T-helper 17 cell (primary cell): ENCODE data around the gene PEAK3. TPM values are rescaled to one million over a fixed set of nuclear protein-coding genes. Genes with fewer than 3 reads are reported as not detected.

Experiments used
- ATAC-seq: fragments of 150-1000 bp; cut with Tn5 transposase; 2 replicates; pipeline ENCODE4 v1.10.0; 2021; ENCODE audit warnings: mild to moderate bottlenecking, moderate library complexity
- DNase-seq, 3 donors: peaks; one replicate each; pipeline versions ENCODE4 v3.0.0 to v3.0.0-alpha.2; 2020 to 2021
- H3K9me3 ChIP-seq: one replicate; pipeline ENCODE4 v1.7.0; 2013; ENCODE audit warnings: low read length, mild to moderate bottlenecking; ENCODE audit not compliant: control insufficient read depth, poor library complexity, severe bottlenecking
- H3K27ac Mint-ChIP-seq: one replicate; pipeline ENCODE4 v1.8.0; 2022; ENCODE audit warnings: mild to moderate bottlenecking, moderate library complexity, mixed read lengths
- H3K27me3 Mint-ChIP-seq: one replicate; pipeline ENCODE4 v1.8.0; 2022; ENCODE audit warnings: mixed read lengths
- H3K36me3 Mint-ChIP-seq: one replicate; pipeline ENCODE4 v1.8.0; 2022; ENCODE audit warnings: low read depth, mixed read lengths
- H3K4me1 Mint-ChIP-seq: one replicate; pipeline ENCODE4 v1.8.0; 2022; ENCODE audit warnings: mild to moderate bottlenecking, mixed read lengths
- H3K4me3 Mint-ChIP-seq: one replicate; pipeline ENCODE4 v1.8.0; 2022; ENCODE audit warnings: mild to moderate bottlenecking, moderate library complexity, mixed read lengths
- total RNA-seq, 4 donors: library from RNA in 2 of 4; stranded (reverse) in 2 of 4; gene quantifications; one replicate each; pipeline ENCODE4 v1.2.3 and lab custom pipeline; 2022 to 2026

Gene PEAK3
- total RNA-seq, 2 donors from 2014 or later: not detected

GRCh38 chr19:2251106-2252054, 30.6 kb downstream of the PEAK3 start:
- DNase-seq (no peak), ATAC-seq (peak; percentile 30)
- peaks cover 2% of the 10 kb centered on the region for H3K4me1 Mint-ChIP-seq
- peak overlapping the region; percentile 83 for H3K4me3 Mint-ChIP-seq
- H3K27me3 Mint-ChIP-seq: no peaks in the 10 kb centered on the region
- H3K9me3 ChIP-seq: no peaks in the 10 kb centered on the region
- H3K36me3 Mint-ChIP-seq: peaks cover 2% of the 10 kb centered on the region
- peak overlapping the region; percentile 43 for H3K27ac Mint-ChIP-seq

- Mint-ChIP-seq H3K4me1 (peaks cover 2% of the 10 kb centered on the region), H3K27ac (no peak overlapping the region), H3K36me3 (peaks cover 4% of the 10 kb centered on the region), H3K4me3 (no peak overlapping the region), H3K27me3 (no peaks in the 10 kb centered on the region)
- no peak for ATAC-seq
- DNase-seq: no peak
- no peaks in the 10 kb centered on the region for H3K9me3 ChIP-seq
Measured at GRCh38 chr19:2250766-2251105, 31.2 kb downstream of the PEAK3 start.

- no peak for ATAC-seq
- H3K27me3 Mint-ChIP-seq: no peaks in the 10 kb centered on the region
- H3K27ac Mint-ChIP-seq: no peak overlapping the region
- H3K4me3 Mint-ChIP-seq: peak overlapping the region; percentile 25
- H3K36me3 Mint-ChIP-seq: peaks cover 5% of the 10 kb centered on the region
- DNase-seq: no peak
- peaks cover 2% of the 10 kb centered on the region for H3K4me1 Mint-ChIP-seq
- H3K9me3 ChIP-seq: no peaks in the 10 kb centered on the region
Measured at GRCh38 chr19:2249880-2250765, 31.9 kb downstream of the PEAK3 start.

- Mint-ChIP-seq H3K27ac (no peak within 1 kb of the TSS), H3K27me3 (no peaks in the 10 kb centered on the region), H3K36me3 (peaks cover 5% of the 10 kb centered on the region), H3K4me1 (peaks cover 2% of the 10 kb centered on the region), H3K4me3 (peak within 1 kb of the TSS; percentile 25)
- no peaks in the 10 kb centered on the region for H3K9me3 ChIP-seq
- no peak for DNase-seq
- ATAC-seq: no peak
Measured at GRCh38 chr19:2249010-2249866, 32.7 kb downstream of the PEAK3 start, which contains the start of gene AMH. AMH (plus strand) TSS chr19:2249323; CDS start chr19:2249333, 10 bp downstream.

- Mint-ChIP-seq H3K4me3 (no peak overlapping the region), H3K27ac (no peak overlapping the region), H3K36me3 (peaks cover 5% of the 10 kb centered on the region), H3K27me3 (no peaks in the 10 kb centered on the region), H3K4me1 (peaks cover 4% of the 10 kb centered on the region)
- no peak for ATAC-seq
- no peak for DNase-seq
- no peaks in the 10 kb centered on the region for H3K9me3 ChIP-seq
Measured at GRCh38 chr19:2248136-2249009, 33.6 kb downstream of the PEAK3 start.

- ATAC-seq (no peak), DNase-seq (no peak)
- Mint-ChIP-seq H3K27ac (no peak overlapping the region), H3K36me3 (peaks cover 4% of the 10 kb centered on the region), H3K27me3 (no peaks in the 10 kb centered on the region), H3K4me1 (peaks cover 6% of the 10 kb centered on the region), H3K4me3 (no peak overlapping the region)
- no peaks in the 10 kb centered on the region for H3K9me3 ChIP-seq
Measured at GRCh38 chr19:2247433-2248101, 34.4 kb downstream of the PEAK3 start.

- Mint-ChIP-seq H3K4me1 (peaks cover 11% of the 10 kb centered on the region), H3K27ac (no peak overlapping the region), H3K27me3 (no peaks in the 10 kb centered on the region), H3K4me3 (no peak overlapping the region), H3K36me3 (peaks cover 5% of the 10 kb centered on the region)
- no peaks in the 10 kb centered on the region for H3K9me3 ChIP-seq
- ATAC-seq (no peak), DNase-seq (no peak)
Measured at GRCh38 chr19:2246801-2247361, 35.1 kb downstream of the PEAK3 start.

- DNase-seq (no peak), ATAC-seq (no peak)
- H3K36me3 Mint-ChIP-seq: peaks cover 5% of the 10 kb centered on the region
- H3K4me3 Mint-ChIP-seq: no peak overlapping the region
- no peaks in the 10 kb centered on the region for H3K27me3 Mint-ChIP-seq
- H3K4me1 Mint-ChIP-seq: peaks cover 19% of the 10 kb centered on the region
- peak overlapping the region; percentile 24 for H3K27ac Mint-ChIP-seq
- no peaks in the 10 kb centered on the region for H3K9me3 ChIP-seq
Measured at GRCh38 chr19:2246014-2246620, 35.9 kb downstream of the PEAK3 start.

- H3K4me1 Mint-ChIP-seq: peaks cover 27% of the 10 kb centered on the region
- ATAC-seq (no peak), DNase-seq (no peak)
- peaks cover 5% of the 10 kb centered on the region for H3K36me3 Mint-ChIP-seq
- H3K27ac Mint-ChIP-seq: no peak overlapping the region
- no peaks in the 10 kb centered on the region for H3K9me3 ChIP-seq
- no peak overlapping the region for H3K4me3 Mint-ChIP-seq
- no peaks in the 10 kb centered on the region for H3K27me3 Mint-ChIP-seq
Measured at GRCh38 chr19:2245273-2245672, 36.7 kb downstream of the PEAK3 start.

GRCh38 chr19:2244486-2244885, 37.5 kb downstream of the PEAK3 start:
- peaks cover 5% of the 10 kb centered on the region for H3K36me3 Mint-ChIP-seq
- H3K27me3 Mint-ChIP-seq: no peaks in the 10 kb centered on the region
- peaks cover 31% of the 10 kb centered on the region for H3K4me1 Mint-ChIP-seq
- no peak overlapping the region for H3K4me3 Mint-ChIP-seq
- ATAC-seq: no peak
- no peaks in the 10 kb centered on the region for H3K9me3 ChIP-seq
- DNase-seq: no peak
- H3K27ac Mint-ChIP-seq: no peak overlapping the region

- no peaks in the 10 kb centered on the region for H3K9me3 ChIP-seq
- no peaks in the 10 kb centered on the region for H3K27me3 Mint-ChIP-seq
- ATAC-seq (no peak), DNase-seq (no peak)
- H3K4me1 Mint-ChIP-seq: peaks cover 33% of the 10 kb centered on the region
- no peak overlapping the region for H3K4me3 Mint-ChIP-seq
- H3K36me3 Mint-ChIP-seq: peaks cover 5% of the 10 kb centered on the region
- no peak overlapping the region for H3K27ac Mint-ChIP-seq
Measured at GRCh38 chr19:2244125-2244411, 37.9 kb downstream of the PEAK3 start.
